Hepatocyte (in vitro differentiated cells): ENCODE data around the gene TMEM145. TPM values are rescaled to one million over a fixed set of nuclear protein-coding genes. Genes with fewer than 3 reads are reported as not detected.

Experiments
- DNase-seq: peaks from one replicate; pipeline ENCODE4 v3.0.0-alpha.2; 2016; ENCODE audit warnings: low spot score
- H2AFZ ChIP-seq: fragments of 200-600 bp; sonication (generic); 2 replicates; pipeline ENCODE4 v1.6.0; 2016; ENCODE audit warnings: antibody characterized with exemption, mild to moderate bottlenecking
- H3K27ac ChIP-seq: fragments of 200-600 bp; sonication (generic); 2 replicates; pipeline ENCODE4 v1.5.1; 2016; ENCODE audit warnings: mild to moderate bottlenecking
- H3K27me3 ChIP-seq: fragments of 200-600 bp; sonication (generic); 2 replicates; pipeline ENCODE4 v1.6.1; 2016
- H3K36me3 ChIP-seq: fragments of 200-600 bp; sonication (generic); replicated peaks from 2 replicates; pipeline ENCODE4 v1.5.1; 2016; ENCODE audit warnings: low read depth; ENCODE audit not compliant: insufficient read depth
- H3K4me1 ChIP-seq: fragments of 200-600 bp; sonication (generic); 2 replicates; pipeline ENCODE4 v1.5.1; 2016; ENCODE audit warnings: mild to moderate bottlenecking, moderate library complexity; ENCODE audit not compliant: insufficient read depth
- H3K4me2 ChIP-seq: fragments of 200-600 bp; sonication (generic); 2 replicates; pipeline ENCODE4 v1.6.0; 2016
- H3K4me3 ChIP-seq: fragments of 200-600 bp; sonication (generic); 2 replicates; pipeline ENCODE4 v1.5.1; 2016; ENCODE audit warnings: mild to moderate bottlenecking
- H3K79me2 ChIP-seq: fragments of 200-600 bp; sonication (generic); 2 replicates; pipeline ENCODE4 v1.6.0; 2017; ENCODE audit warnings: mild to moderate bottlenecking
- H3K9me2 ChIP-seq: fragments of 200-600 bp; sonication (generic); replicated peaks from 2 replicates; pipeline ENCODE4 v1.6.0; 2017; ENCODE audit warnings: mild to moderate bottlenecking; ENCODE audit not compliant: insufficient read depth
- H3K9me3 ChIP-seq: fragments of 200-600 bp; sonication (generic); 2 replicates; pipeline ENCODE4 v1.5.1; 2016; ENCODE audit warnings: low read depth, mild to moderate bottlenecking
- H4K20me1 ChIP-seq: fragments of 200-600 bp; sonication (generic); 2 replicates; pipeline ENCODE4 v1.6.0; 2016; ENCODE audit warnings: mild to moderate bottlenecking; ENCODE audit not compliant: insufficient read depth, poor library complexity, severe bottlenecking
- EZH2 ChIP-seq: fragments of 200-600 bp; sonication (generic); IDR thresholded peaks from 2 replicates; pipeline ENCODE4 v1.6.1; 2016; ENCODE audit warnings: antibody characterized with exemption, mild to moderate bottlenecking, borderline replicate concordance
- EZH2phosphoT487 ChIP-seq: fragments of 200-600 bp; sonication (generic); IDR thresholded peaks from one replicate; pipeline ENCODE4 v1.6.1; 2018; ENCODE audit warnings: antibody characterized with exemption, mild to moderate bottlenecking, low read depth, moderate library complexity; ENCODE audit not compliant: unreplicated experiment, severe bottlenecking
- WGBS: methylation state at CpG from one replicate; pipeline ENCODE4 v1.1.6; 2016; ENCODE audit warnings: low lambda C conversion rate; ENCODE audit errors: missing lambda C conversion rate; 5-methylcytosine and 5-hydroxymethylcytosine counted together
- polyA plus RNA-seq: library from polyadenylated mRNA; unstranded; fragments of >200 nt; fragmentation: Nextera tagmentation; extraction: Ambion mirVana; gene quantifications from 2 replicates; pipeline ENCODE4 v1.2.1, GENCODE V29; 2016
- total RNA-seq: library from RNA; depleted of rRNA; stranded (reverse); fragments of >200 nt; gene quantifications from 2 replicates; pipeline ENCODE4 v1.2.3, GENCODE V29; 2014
- TF ChIP-seq, protein P1 (sequence below): fragments of 200-600 bp; sonication (generic); IDR thresholded peaks from 2 replicates; pipeline ENCODE4 v1.5.1; 2016; ENCODE audit warnings: antibody characterized with exemption, mild to moderate bottlenecking; ENCODE audit not compliant: poor library complexity

TMEM145 gene
- total and polyA plus RNA-seq, 2 experiments from 2014 or later, result 0.40 TPM; not detected in 1

DNA sequence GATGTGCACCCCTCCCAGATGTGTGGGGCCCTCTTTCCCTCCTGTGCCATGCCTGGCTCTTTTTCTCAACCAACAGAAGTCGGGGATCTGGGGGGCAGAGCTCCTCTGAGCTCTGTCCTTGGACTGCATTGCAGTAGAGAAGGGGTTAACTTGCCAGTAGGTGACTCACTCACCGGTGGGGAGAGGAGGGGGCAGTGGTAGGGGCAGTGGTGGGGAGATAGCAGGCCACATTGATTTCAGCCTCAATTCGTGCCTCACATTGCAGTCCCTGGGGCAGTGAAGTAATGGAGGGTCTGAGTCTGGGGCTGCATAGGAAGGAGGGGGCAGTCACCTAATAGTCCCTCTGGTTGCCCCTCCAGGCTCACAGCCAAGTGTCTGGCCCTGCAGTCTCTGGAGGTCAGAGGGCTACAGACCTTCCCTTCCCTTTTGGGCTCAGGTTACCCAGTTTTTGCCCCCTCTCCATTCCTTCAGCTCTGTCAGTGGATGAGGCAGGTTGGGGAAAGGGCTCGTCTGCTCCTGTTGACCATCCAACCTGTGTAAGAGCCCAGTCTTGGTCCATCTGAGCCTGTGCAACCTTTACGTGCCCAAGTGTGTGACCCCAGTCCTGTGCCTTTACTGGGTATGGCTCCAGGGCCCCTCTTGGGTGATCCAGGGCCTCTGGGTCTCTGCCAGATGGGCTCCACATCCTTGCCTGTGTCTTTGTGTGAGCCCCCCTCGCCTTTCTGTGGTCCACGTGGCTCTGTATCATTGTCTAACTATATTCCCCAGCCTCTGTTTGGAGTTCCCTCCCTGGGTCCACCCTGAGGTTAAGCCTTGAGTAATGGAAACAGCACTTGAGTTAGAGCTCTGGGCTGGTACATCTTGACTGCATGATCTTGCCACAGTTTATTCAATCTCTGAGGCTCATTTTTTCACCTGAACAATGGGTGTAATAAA lies 31.0 kb upstream of the TMEM145 start:
- H3K79me2 ChIP-seq, result peaks cover 60% of the 10 kb centered on the region
- no peaks in the 10 kb centered on the region for H3K36me3 ChIP-seq
- peaks cover 64% of the 10 kb centered on the region for H3K4me1 ChIP-seq
- no peak for TF ChIP-seq EZH2
- no peak for TF ChIP-seq EZH2phosphoT487
- TF ChIP-seq, protein P1, sequence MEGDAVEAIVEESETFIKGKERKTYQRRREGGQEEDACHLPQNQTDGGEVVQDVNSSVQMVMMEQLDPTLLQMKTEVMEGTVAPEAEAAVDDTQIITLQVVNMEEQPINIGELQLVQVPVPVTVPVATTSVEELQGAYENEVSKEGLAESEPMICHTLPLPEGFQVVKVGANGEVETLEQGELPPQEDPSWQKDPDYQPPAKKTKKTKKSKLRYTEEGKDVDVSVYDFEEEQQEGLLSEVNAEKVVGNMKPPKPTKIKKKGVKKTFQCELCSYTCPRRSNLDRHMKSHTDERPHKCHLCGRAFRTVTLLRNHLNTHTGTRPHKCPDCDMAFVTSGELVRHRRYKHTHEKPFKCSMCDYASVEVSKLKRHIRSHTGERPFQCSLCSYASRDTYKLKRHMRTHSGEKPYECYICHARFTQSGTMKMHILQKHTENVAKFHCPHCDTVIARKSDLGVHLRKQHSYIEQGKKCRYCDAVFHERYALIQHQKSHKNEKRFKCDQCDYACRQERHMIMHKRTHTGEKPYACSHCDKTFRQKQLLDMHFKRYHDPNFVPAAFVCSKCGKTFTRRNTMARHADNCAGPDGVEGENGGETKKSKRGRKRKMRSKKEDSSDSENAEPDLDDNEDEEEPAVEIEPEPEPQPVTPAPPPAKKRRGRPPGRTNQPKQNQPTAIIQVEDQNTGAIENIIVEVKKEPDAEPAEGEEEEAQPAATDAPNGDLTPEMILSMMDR, result no peak
- no peak overlapping the region for H2AFZ ChIP-seq
- peaks cover 26% of the 10 kb centered on the region for H4K20me1 ChIP-seq
- H3K27me3 ChIP-seq, result no peaks in the 10 kb centered on the region
- H3K9me2 ChIP-seq, result no peaks in the 10 kb centered on the region
- no peak overlapping the region for H3K4me3 ChIP-seq
- WGBS, result 25% methylated on average over 7 of the region's 7 CpGs
- peak overlapping the region; percentile 99 for H3K27ac ChIP-seq
- H3K9me3 ChIP-seq, result no peaks in the 10 kb centered on the region
- H3K4me2 ChIP-seq, result peak overlapping the region; percentile 94
- peak; percentile 78 for DNase-seq

- H3K9me2 ChIP-seq, result no peaks in the 10 kb centered on the region
- no peaks in the 10 kb centered on the region for H3K27me3 ChIP-seq
- no peak overlapping the region for H2AFZ ChIP-seq
- H3K36me3 ChIP-seq, result no peaks in the 10 kb centered on the region
- WGBS, result 52% methylated on average over 4 of the region's 4 CpGs
- H4K20me1 ChIP-seq, result peaks cover 32% of the 10 kb centered on the region
- peak overlapping the region; percentile 99 for H3K27ac ChIP-seq
- H3K4me2 ChIP-seq, result peak overlapping the region; percentile 94
- TF ChIP-seq, protein P1, result no peak
- TF ChIP-seq EZH2, result no peak
- TF ChIP-seq EZH2phosphoT487, result no peak
- H3K79me2 ChIP-seq, result peaks cover 58% of the 10 kb centered on the region
- no peaks in the 10 kb centered on the region for H3K9me3 ChIP-seq
- H3K4me1 ChIP-seq, result peaks cover 57% of the 10 kb centered on the region
- H3K4me3 ChIP-seq, result peak overlapping the region; percentile 20
- DNase-seq, result no peak
These were observed 30.3 kb upstream of the TMEM145 start for GRCh38 chr19:42282819-42283187.

- Histone ChIP-seq H3K9me2 (no peaks in the 10 kb centered on the region), H3K4me3 (peak overlapping the region; percentile 20), H3K27ac (peak overlapping the region; percentile 99), H3K27me3 (no peaks in the 10 kb centered on the region), H2AFZ (no peak overlapping the region), H3K4me1 (peaks cover 51% of the 10 kb centered on the region), H3K9me3 (no peaks in the 10 kb centered on the region), H3K36me3 (no peaks in the 10 kb centered on the region), H4K20me1 (peaks cover 36% of the 10 kb centered on the region), H3K4me2 (peak overlapping the region; percentile 94), H3K79me2 (peaks cover 56% of the 10 kb centered on the region)
- 10% methylated on average over 21 of the region's 74 CpGs for WGBS
- DNase-seq, result peak; percentile 99
- TF ChIP-seq EZH2, result no peak
- no peak for TF ChIP-seq EZH2phosphoT487
- TF ChIP-seq, protein P1, result no peak
These were observed 29.7 kb upstream of the TMEM145 start for GRCh38 chr19:42283188-42284065.
